ENCODE measurements around the gene VAT1L. TPM values are rescaled to one million over a fixed set of nuclear protein-coding genes. Genes with fewer than 3 reads are reported as not detected.

The VAT1L gene
- total RNA-seq, 1 donor from 2014 or later: not detected

GRCh38 chr16:77775911-77776909, 12.2 kb upstream of the VAT1L start:
- Histone ChIP-seq H3K4me3 (ENCODE audit: low read depth, low read length) (no peak overlapping the region), H3K27me3 (ENCODE audit: control insufficient read depth, insufficient read depth, low read length) (no peaks in the 10 kb centered on the region), H3K36me3 (ENCODE audit: control insufficient read depth, insufficient read depth, low read length) (no peaks in the 10 kb centered on the region)
- DNase-seq (ENCODE audit: low read depth): peak; percentile 48
- no peak for FAIRE-seq
- TF ChIP-seq, protein P1, sequence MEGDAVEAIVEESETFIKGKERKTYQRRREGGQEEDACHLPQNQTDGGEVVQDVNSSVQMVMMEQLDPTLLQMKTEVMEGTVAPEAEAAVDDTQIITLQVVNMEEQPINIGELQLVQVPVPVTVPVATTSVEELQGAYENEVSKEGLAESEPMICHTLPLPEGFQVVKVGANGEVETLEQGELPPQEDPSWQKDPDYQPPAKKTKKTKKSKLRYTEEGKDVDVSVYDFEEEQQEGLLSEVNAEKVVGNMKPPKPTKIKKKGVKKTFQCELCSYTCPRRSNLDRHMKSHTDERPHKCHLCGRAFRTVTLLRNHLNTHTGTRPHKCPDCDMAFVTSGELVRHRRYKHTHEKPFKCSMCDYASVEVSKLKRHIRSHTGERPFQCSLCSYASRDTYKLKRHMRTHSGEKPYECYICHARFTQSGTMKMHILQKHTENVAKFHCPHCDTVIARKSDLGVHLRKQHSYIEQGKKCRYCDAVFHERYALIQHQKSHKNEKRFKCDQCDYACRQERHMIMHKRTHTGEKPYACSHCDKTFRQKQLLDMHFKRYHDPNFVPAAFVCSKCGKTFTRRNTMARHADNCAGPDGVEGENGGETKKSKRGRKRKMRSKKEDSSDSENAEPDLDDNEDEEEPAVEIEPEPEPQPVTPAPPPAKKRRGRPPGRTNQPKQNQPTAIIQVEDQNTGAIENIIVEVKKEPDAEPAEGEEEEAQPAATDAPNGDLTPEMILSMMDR (IDR thresholded peaks at IDR 0.05; ENCODE audit: insufficient read depth, low read length, severe bottlenecking): no peak

- no peak overlapping the region for H3K4me3 ChIP-seq (ENCODE audit: low read depth, low read length)
- no peak for DNase-seq (ENCODE audit: low read depth)
- TF ChIP-seq, protein P1 (IDR thresholded peaks at IDR 0.05; ENCODE audit: insufficient read depth, low read length, severe bottlenecking): no peak
- no peak for FAIRE-seq
- H3K36me3 ChIP-seq (ENCODE audit: control insufficient read depth, insufficient read depth, low read length): no peaks in the 10 kb centered on the region
- no peaks in the 10 kb centered on the region for H3K27me3 ChIP-seq (ENCODE audit: control insufficient read depth, insufficient read depth, low read length)
Measured at GRCh38 chr16:77777745-77778144, 10.6 kb upstream of the VAT1L start.

GRCh38 chr16:77780378-77780837, 8.0 kb upstream of the VAT1L start:
- DNase-seq (ENCODE audit: low read depth) (peak; percentile 78), FAIRE-seq (no peak)
- Histone ChIP-seq H3K27me3 (ENCODE audit: control insufficient read depth, insufficient read depth, low read length) (no peaks in the 10 kb centered on the region), H3K4me3 (ENCODE audit: low read depth, low read length) (no peak overlapping the region), H3K36me3 (ENCODE audit: control insufficient read depth, insufficient read depth, low read length) (no peaks in the 10 kb centered on the region)
- TF ChIP-seq, protein P1 (IDR thresholded peaks at IDR 0.05; ENCODE audit: insufficient read depth, low read length, severe bottlenecking): no peak

- no peak for DNase-seq (ENCODE audit: low read depth)
- no peaks in the 10 kb centered on the region for H3K27me3 ChIP-seq (ENCODE audit: control insufficient read depth, insufficient read depth, low read length)
- TF ChIP-seq, protein P1 (IDR thresholded peaks at IDR 0.05; ENCODE audit: insufficient read depth, low read length, severe bottlenecking): no peak
- H3K4me3 ChIP-seq (ENCODE audit: low read depth, low read length): no peak overlapping the region
- FAIRE-seq: no peak
- H3K36me3 ChIP-seq (ENCODE audit: control insufficient read depth, insufficient read depth, low read length): no peaks in the 10 kb centered on the region
Measured at GRCh38 chr16:77781091-77781490, 7.3 kb upstream of the VAT1L start.

DNA sequence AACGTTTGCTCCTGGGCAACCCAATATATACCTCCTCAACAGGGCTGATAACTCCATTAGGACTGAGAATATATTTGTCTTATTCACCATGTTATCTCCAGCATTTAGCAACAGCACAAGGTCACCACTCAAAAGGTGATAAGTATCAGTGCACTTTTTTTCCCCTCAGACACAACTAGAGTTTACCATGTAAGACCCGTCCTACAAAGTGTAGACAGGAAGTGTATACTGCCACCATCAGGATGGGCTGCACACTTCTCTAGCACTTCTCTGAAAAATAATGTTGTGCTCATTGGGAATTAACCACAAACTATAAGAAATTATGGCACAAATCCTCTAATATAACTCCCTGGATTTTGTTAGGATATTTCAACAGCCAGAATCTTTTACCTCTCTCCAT, 5.7 kb upstream of the VAT1L start:
- Histone ChIP-seq H3K36me3 (ENCODE audit: control insufficient read depth, insufficient read depth, low read length) (no peaks in the 10 kb centered on the region), H3K4me3 (ENCODE audit: low read depth, low read length) (no peak overlapping the region), H3K27me3 (ENCODE audit: control insufficient read depth, insufficient read depth, low read length) (no peaks in the 10 kb centered on the region)
- TF ChIP-seq, protein P1 (IDR thresholded peaks at IDR 0.05; ENCODE audit: insufficient read depth, low read length, severe bottlenecking): peak; percentile 28
- DNase-seq (ENCODE audit: low read depth): no peak
- no peak for FAIRE-seq
